Measurements from ENCODE around the gene NTSR2. TPM values are rescaled to one million over a fixed set of nuclear protein-coding genes. Genes with fewer than 3 reads are reported as not detected.

NTSR2 gene
- total RNA-seq, 4 donors from 2014 or later, result not detected

DNA sequence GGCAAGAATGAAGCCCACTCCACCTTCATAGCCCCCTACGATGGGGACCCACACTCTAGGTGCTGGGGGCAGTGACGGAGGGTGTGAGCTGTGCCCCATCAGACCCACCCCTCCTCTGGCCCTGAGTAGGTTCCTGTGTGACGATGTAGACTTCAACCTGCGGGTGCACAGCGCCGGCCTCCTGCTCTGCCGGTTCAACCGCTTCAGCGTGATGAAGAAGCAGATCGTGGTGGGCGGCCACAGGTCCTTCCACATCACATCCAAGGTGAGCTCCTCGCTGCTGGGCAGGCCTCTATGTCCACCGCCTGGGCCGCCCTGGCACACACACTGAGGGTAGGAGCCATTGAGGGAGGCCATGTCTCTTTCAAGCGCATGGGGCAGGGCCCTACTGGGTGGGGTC is 34.9 kb downstream of the NTSR2 start:
- H3K4me1 ChIP-seq, result no peaks in the 10 kb centered on the region
- H3K9me3 ChIP-seq, result no peaks in the 10 kb centered on the region
- peaks cover 0 to 36% of the 10 kb centered on the region in 2 donors for H3K36me3 ChIP-seq
- no peak overlapping the region for H3K27ac ChIP-seq
- ATAC-seq, result no peak
- WGBS, 2 donors (ENCODE audit: low coverage in 1 of 2), result no CpG with 5 or more reads among the region's 15 CpGs
- H3K4me3 ChIP-seq, result no peak overlapping the region
- no peaks in the 10 kb centered on the region for H3K27me3 ChIP-seq
- no peak for TF ChIP-seq POLR2A (IDR thresholded peaks at IDR 0.05)

DNA sequence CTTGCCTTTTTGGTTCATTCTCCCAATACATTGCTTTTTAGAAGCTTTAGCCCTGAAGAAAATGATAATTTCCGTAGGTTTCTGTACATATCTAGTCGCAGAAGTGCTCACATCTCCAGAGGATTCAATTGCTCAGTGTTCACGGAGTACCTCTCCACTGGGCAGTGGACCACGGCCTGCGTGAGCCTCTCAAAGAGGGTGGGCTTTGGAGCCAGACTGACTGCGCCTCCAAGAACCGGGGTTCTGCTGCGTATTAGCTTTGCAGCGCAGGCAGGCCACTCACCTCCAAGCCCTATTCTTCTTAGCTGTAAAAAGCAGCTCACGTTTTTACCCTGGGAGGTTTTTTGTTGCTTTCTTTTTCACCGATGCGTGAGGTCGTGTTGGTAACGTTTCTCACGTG is 35.4 kb downstream of the NTSR2 start:
- ATAC-seq, result no peak
- H3K36me3 ChIP-seq, result peaks cover 0 to 36% of the 10 kb centered on the region in 2 donors
- no peak overlapping the region for H3K27ac ChIP-seq
- WGBS, 2 donors (ENCODE audit: low coverage in 1 of 2), result 87 to 88% methylated on average over 9 to 14 of the region's 15 CpGs
- H3K9me3 ChIP-seq, result no peaks in the 10 kb centered on the region
- no peaks in the 10 kb centered on the region for H3K27me3 ChIP-seq
- TF ChIP-seq, protein P1, sequence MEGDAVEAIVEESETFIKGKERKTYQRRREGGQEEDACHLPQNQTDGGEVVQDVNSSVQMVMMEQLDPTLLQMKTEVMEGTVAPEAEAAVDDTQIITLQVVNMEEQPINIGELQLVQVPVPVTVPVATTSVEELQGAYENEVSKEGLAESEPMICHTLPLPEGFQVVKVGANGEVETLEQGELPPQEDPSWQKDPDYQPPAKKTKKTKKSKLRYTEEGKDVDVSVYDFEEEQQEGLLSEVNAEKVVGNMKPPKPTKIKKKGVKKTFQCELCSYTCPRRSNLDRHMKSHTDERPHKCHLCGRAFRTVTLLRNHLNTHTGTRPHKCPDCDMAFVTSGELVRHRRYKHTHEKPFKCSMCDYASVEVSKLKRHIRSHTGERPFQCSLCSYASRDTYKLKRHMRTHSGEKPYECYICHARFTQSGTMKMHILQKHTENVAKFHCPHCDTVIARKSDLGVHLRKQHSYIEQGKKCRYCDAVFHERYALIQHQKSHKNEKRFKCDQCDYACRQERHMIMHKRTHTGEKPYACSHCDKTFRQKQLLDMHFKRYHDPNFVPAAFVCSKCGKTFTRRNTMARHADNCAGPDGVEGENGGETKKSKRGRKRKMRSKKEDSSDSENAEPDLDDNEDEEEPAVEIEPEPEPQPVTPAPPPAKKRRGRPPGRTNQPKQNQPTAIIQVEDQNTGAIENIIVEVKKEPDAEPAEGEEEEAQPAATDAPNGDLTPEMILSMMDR (IDR thresholded peaks at IDR 0.05), result no peak
- TF ChIP-seq EP300 (IDR thresholded peaks at IDR 0.05), result no peak
- TF ChIP-seq POLR2AphosphoS5 (IDR thresholded peaks at IDR 0.05), result no peak
- no peak for TF ChIP-seq POLR2A (IDR thresholded peaks at IDR 0.05)
- no peak overlapping the region for H3K4me3 ChIP-seq
- H3K4me1 ChIP-seq, result no peaks in the 10 kb centered on the region

GRCh38 chr2:11633923-11634478 is 36.0 kb downstream of the NTSR2 start:
- no peaks in the 10 kb centered on the region for H3K9me3 ChIP-seq
- peaks cover 0 to 33% of the 10 kb centered on the region in 2 donors for H3K36me3 ChIP-seq
- H3K4me1 ChIP-seq, result no peaks in the 10 kb centered on the region
- H3K4me3 ChIP-seq, result no peak overlapping the region
- H3K27me3 ChIP-seq, result no peaks in the 10 kb centered on the region
- ATAC-seq, result no peak
- TF ChIP-seq POLR2A (IDR thresholded peaks at IDR 0.05), result no peak
- TF ChIP-seq, protein P1 (IDR thresholded peaks at IDR 0.05), result no peak
- TF ChIP-seq POLR2AphosphoS5 (IDR thresholded peaks at IDR 0.05), result no peak
- no peak for TF ChIP-seq EP300 (IDR thresholded peaks at IDR 0.05)
- 94% methylated on average over 7 of the region's 28 CpGs; no CpG with 5 or more reads in 1 of the 2 donors for WGBS, 2 donors (ENCODE audit: low coverage in 1 of 2)
- no peak overlapping the region for H3K27ac ChIP-seq

GRCh38 chr2:11631462-11631861 is 38.5 kb downstream of the NTSR2 start:
- peaks cover 0 to 47% of the 10 kb centered on the region in 2 donors for H3K36me3 ChIP-seq
- no peak overlapping the region for H3K4me3 ChIP-seq
- no peak for ATAC-seq
- peaks cover 0 to 16% (median 0%) of the 10 kb centered on the region in 3 donors for H3K9me3 ChIP-seq
- H3K27me3 ChIP-seq, result no peaks in the 10 kb centered on the region
- TF ChIP-seq POLR2A (IDR thresholded peaks at IDR 0.05), result no peak
- TF ChIP-seq POLR2AphosphoS5 (IDR thresholded peaks at IDR 0.05), result no peak
- H3K27ac ChIP-seq, result no peak overlapping the region
- WGBS, 2 donors (ENCODE audit: low coverage in 1 of 2), result 82 to 100% methylated on average over 1 to 5 of the region's 7 CpGs
- H3K4me1 ChIP-seq, result no peaks in the 10 kb centered on the region

GRCh38 chr2:11630855-11631254 is 39.1 kb downstream of the NTSR2 start:
- peaks cover 0 to 46% of the 10 kb centered on the region in 2 donors for H3K36me3 ChIP-seq

GRCh38 chr2:11629851-11630250 is 40.1 kb downstream of the NTSR2 start:
- peaks cover 0 to 49% of the 10 kb centered on the region in 2 donors for H3K36me3 ChIP-seq
- no peak for TF ChIP-seq EP300 (IDR thresholded peaks at IDR 0.05)
- TF ChIP-seq, protein P1 (IDR thresholded peaks at IDR 0.05), result no peak
- TF ChIP-seq POLR2A (IDR thresholded peaks at IDR 0.05), result no peak
- TF ChIP-seq POLR2AphosphoS5 (IDR thresholded peaks at IDR 0.05), result no peak

More at GRCh38 chr2:11630855-11631254, 39.1 kb downstream of the NTSR2 start:
- Histone ChIP-seq H3K9me3 (peaks cover 0 to 16% (median 0%) of the 10 kb centered on the region in 3 donors), H3K4me3 (no peak overlapping the region), H3K27me3 (no peaks in the 10 kb centered on the region), H3K4me1 (no peaks in the 10 kb centered on the region), H3K27ac (no peak overlapping the region)
- TF ChIP-seq EP300 (IDR thresholded peaks at IDR 0.05), result no peak
- TF ChIP-seq, protein P1 (IDR thresholded peaks at IDR 0.05), result no peak
- TF ChIP-seq POLR2A (IDR thresholded peaks at IDR 0.05), result no peak
- 80% methylated on average over 2 of the region's 4 CpGs; no CpG with 5 or more reads in 1 of the 2 donors for WGBS, 2 donors (ENCODE audit: low coverage in 1 of 2)
- no peak for ATAC-seq

More at GRCh38 chr2:11629851-11630250, 40.1 kb downstream of the NTSR2 start:
- peaks cover 0 to 16% (median 0%) of the 10 kb centered on the region in 3 donors for H3K9me3 ChIP-seq
- ATAC-seq, result peak; percentile 67
- 67 to 73% methylated on average over 4 of the region's 11 CpGs for WGBS, 2 donors (ENCODE audit: low coverage in 1 of 2)
- no peaks in the 10 kb centered on the region for H3K27me3 ChIP-seq
- no peak overlapping the region for H3K27ac ChIP-seq
- H3K4me1 ChIP-seq, result no peaks in the 10 kb centered on the region
- H3K4me3 ChIP-seq, result no peak overlapping the region
